HEK293T (cell line): ENCODE measurements around the gene AGO1.

Experiments
- CTCF ChIA-PET: fragments of 350-600 bp; formaldehyde crosslinking; extraction: SDS; loops from one replicate; lab custom pipeline; 2021; ENCODE audit warnings: antibody characterized with exemption, inconsistent platforms; lab: Yijun Ruan, JAX
- POLR2A ChIA-PET: fragments of 350-600 bp; formaldehyde crosslinking; extraction: SDS; loops from one replicate; lab custom pipeline; 2020; ENCODE audit warnings: antibody characterized with exemption, inconsistent platforms; lab: Yijun Ruan, JAX
- DNase-seq: peaks from one replicate; pipeline ENCODE4 v3.0.0; 2012; ENCODE audit warnings: mixed read lengths; ENCODE audit errors: extremely low spot score
- ARNT ChIP-seq: fragments of 450-650 bp; IDR thresholded peaks from 2 replicates; pipeline ENCODE4 v1.6.1; 2017; ENCODE audit warnings: mild to moderate bottlenecking
- BHLHE40 ChIP-seq: fragments of 450-650 bp; IDR thresholded peaks from 2 replicates; pipeline ENCODE4 v1.6.1; 2016; ENCODE audit warnings: mild to moderate bottlenecking, moderate library complexity, borderline replicate concordance
- CTBP1 ChIP-seq: fragments of 450-650 bp; IDR thresholded peaks from 2 replicates; pipeline ENCODE4 v1.6.1; 2016; ENCODE audit warnings: borderline replicate concordance
- ELF4 ChIP-seq: fragments of 450-650 bp; IDR thresholded peaks from 2 replicates; pipeline ENCODE4 v1.6.1; 2017; ENCODE audit warnings: antibody characterized with exemption
- FOXA1 ChIP-seq: fragments of 450-650 bp; IDR thresholded peaks from 2 replicates; pipeline ENCODE4 v1.6.1; 2016; ENCODE audit warnings: mild to moderate bottlenecking
- FOXK2 ChIP-seq: fragments of 450-650 bp; IDR thresholded peaks from 2 replicates; pipeline ENCODE4 v1.6.1; 2016; ENCODE audit warnings: mild to moderate bottlenecking
- FOXM1 ChIP-seq: fragments of 450-650 bp; IDR thresholded peaks from 2 replicates; pipeline ENCODE4 v1.6.1; 2017; ENCODE audit warnings: mild to moderate bottlenecking, borderline replicate concordance
- HDGF ChIP-seq: fragments of 450-650 bp; IDR thresholded peaks from 2 replicates; pipeline ENCODE4 v1.6.1; 2017; ENCODE audit warnings: antibody characterized with exemption, borderline replicate concordance
- L3MBTL2 ChIP-seq: fragments of 450-650 bp; conservative IDR thresholded peaks from 2 replicates; pipeline ENCODE4 v1.6.1; 2016; ENCODE audit warnings: mild to moderate bottlenecking
- LEF1 ChIP-seq: fragments of 450-650 bp; IDR thresholded peaks from 2 replicates; pipeline ENCODE4 v1.6.1; 2017; ENCODE audit warnings: mild to moderate bottlenecking, borderline replicate concordance
- NFRKB ChIP-seq: fragments of 450-650 bp; IDR thresholded peaks from 2 replicates; pipeline ENCODE4 v1.6.1; 2016; ENCODE audit warnings: mild to moderate bottlenecking, moderate library complexity
- SP1 ChIP-seq: fragments of 450-650 bp; IDR thresholded peaks from 2 replicates; pipeline ENCODE4 v1.6.1; 2017
- SUZ12 ChIP-seq: fragments of 450-650 bp; IDR thresholded peaks from 2 replicates; pipeline ENCODE4 v1.6.1; 2016; ENCODE audit warnings: mild to moderate bottlenecking
- TARDBP ChIP-seq: fragments of 450-650 bp; IDR thresholded peaks from 2 replicates; pipeline ENCODE4 v1.6.1; 2016
- ZNF384 ChIP-seq: fragments of 450-650 bp; IDR thresholded peaks from 2 replicates; pipeline ENCODE4 v1.6.1; 2016
- TF ChIP-seq, protein P1 (sequence below): fragments of 450-650 bp; IDR thresholded peaks from 2 replicates; pipeline ENCODE4 v1.6.1; 2016

AGO1 gene

DNA sequence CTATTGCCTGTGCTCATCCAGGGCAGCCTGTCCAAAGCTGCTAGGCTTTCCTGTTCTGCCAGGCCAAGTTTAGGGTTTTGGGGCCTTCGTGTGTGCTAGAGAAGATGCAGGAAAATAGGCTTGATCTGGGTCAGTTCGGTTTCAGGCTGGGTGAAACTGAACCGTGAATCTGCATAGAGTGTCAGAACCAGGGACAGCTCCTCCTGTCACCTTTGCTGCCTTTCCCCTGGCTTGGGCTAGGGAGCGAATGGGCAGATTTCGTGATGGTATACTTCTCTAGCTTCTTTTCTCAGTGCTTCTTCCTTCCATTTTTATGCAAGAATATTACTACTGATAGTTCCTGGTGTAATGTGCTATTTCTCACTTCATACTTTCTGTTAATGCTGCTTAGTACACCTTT lies 6.0 kb upstream of the AGO1 start:
- CTCF ChIA-PET, result no interaction called here
- no peak for TF ChIP-seq ARNT
- no peak for TF ChIP-seq FOXA1
- no peak for TF ChIP-seq SP1
- TF ChIP-seq L3MBTL2, result no peak
- TF ChIP-seq ZNF384, result no peak
- TF ChIP-seq FOXK2, result no peak
- TF ChIP-seq LEF1, result no peak
- TF ChIP-seq CTBP1, result no peak
- TF ChIP-seq ELF4, result no peak
- TF ChIP-seq FOXM1, result no peak
- TF ChIP-seq BHLHE40, result no peak
- no peak for DNase-seq
- POLR2A ChIA-PET, result no interaction called here

DNA sequence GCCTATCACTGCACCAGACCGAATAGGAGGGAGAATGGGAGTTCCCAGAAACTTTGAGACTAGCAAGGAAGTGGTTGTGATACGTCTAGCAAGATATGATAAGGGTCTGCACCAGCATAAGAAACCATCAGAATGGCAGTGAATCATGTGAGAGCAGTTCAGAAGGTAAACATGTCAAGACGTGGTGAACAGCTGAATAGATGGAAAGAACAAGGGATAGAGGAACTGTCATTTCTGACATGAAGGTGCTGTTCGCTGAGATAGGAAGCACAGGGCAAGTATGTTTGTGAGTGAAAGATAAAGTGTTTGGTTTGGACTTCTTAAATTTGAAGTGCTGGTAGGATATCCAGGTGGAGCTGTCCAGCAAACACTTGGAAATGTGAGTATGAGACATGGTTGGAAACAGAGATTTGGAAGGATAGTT lies 1.1 kb upstream of the AGO1 start:
- no peak for TF ChIP-seq ELF4
- TF ChIP-seq SUZ12, result no peak
- TF ChIP-seq, protein P1, sequence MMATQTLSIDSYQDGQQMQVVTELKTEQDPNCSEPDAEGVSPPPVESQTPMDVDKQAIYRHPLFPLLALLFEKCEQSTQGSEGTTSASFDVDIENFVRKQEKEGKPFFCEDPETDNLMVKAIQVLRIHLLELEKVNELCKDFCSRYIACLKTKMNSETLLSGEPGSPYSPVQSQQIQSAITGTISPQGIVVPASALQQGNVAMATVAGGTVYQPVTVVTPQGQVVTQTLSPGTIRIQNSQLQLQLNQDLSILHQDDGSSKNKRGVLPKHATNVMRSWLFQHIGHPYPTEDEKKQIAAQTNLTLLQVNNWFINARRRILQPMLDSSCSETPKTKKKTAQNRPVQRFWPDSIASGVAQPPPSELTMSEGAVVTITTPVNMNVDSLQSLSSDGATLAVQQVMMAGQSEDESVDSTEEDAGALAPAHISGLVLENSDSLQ, result no peak
- no peak for TF ChIP-seq LEF1
- no peak for TF ChIP-seq SP1
- TF ChIP-seq NFRKB, result no peak
- no peak for TF ChIP-seq FOXA1
- TF ChIP-seq L3MBTL2, result no peak
- no peak for TF ChIP-seq FOXK2
- TF ChIP-seq BHLHE40, result no peak
- no peak for TF ChIP-seq CTBP1
- TF ChIP-seq HDGF, result no peak
- no peak for TF ChIP-seq TARDBP
- no peak for TF ChIP-seq ZNF384
- ChIA-PET CTCF (interaction anchor here (1.4 kb wide), 1 partner anchor 9 kb away, joined by 6 read pairs; no protein-coding TSS in a partner anchor), POLR2A (interaction anchor here (1.1 kb wide), 1 partner anchor 49 kb away, joined by 5 read pairs; the partner anchor contains the start of gene AGO3)
- DNase-seq, result no peak

GRCh38 chr1:35882586-35882944 lies 444 bp upstream of the AGO1 start:
- TF ChIP-seq FOXK2, result no peak
- no peak for TF ChIP-seq CTBP1
- TF ChIP-seq ZNF384, result no peak
- no peak for TF ChIP-seq SUZ12
- TF ChIP-seq L3MBTL2, result no peak
- TF ChIP-seq SP1, result no peak
- TF ChIP-seq FOXA1, result no peak
- no peak for TF ChIP-seq HDGF
- no peak for TF ChIP-seq ARNT
- no peak for TF ChIP-seq ELF4
- TF ChIP-seq LEF1, result no peak
- TF ChIP-seq NFRKB, result no peak
- POLR2A ChIA-PET, result interaction anchor here (0.6 to 1.6 kb wide), 6 partner anchors 9 to 203 kb away, joined by 3 to 10 read pairs (median 4); partner anchors contain the start of genes AGO3 and CLSPN
- CTCF ChIA-PET, result interaction anchor here (0.6 to 1.4 kb wide), 2 partner anchors 10 to 190 kb away, joined by 3 to 6 read pairs; no protein-coding TSS in a partner anchor

DNA sequence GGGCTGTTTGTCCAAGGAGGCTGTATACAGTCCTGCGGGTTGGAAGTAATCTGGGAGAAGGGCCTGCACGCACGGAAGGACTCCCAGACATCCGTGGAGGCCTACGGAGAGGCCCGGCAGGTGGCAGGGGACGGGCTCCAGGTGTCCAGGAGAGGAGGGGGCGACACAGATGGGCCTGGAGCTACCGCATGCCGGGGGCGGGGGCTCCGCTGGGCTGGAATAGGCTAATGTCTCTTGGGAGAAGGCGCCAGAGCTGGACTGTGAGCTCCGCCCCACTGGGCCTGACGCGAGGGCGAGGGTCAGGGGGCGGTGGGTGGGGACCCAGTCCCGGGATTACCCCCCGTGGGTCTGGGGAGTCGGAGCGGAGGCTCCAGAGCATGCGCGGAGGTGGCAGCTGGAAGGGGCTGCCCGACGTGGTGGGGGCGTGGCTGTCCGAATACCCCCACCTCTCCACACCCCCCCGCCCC lies 659 bp downstream of the AGO1 start:
- ChIA-PET CTCF (interaction anchor here (0.7 kb wide), 1 partner anchor 22 kb away, joined by 3 read pairs; no protein-coding TSS in a partner anchor), POLR2A (interaction anchor here (0.7 to 1.6 kb wide), 5 partner anchors 9 to 204 kb away, joined by 3 to 10 read pairs (median 3); partner anchors contain the start of genes AGO3 and CLSPN)
- DNase-seq, result peak; percentile 66

More at GRCh38 chr1:35882586-35882944, 444 bp upstream of the AGO1 start:
- no peak for DNase-seq

GRCh38 chr1:35884934-35885333 lies 1.9 kb downstream of the AGO1 start:
- ChIA-PET POLR2A (interaction anchor here (0.7 kb wide), 1 partner anchor 46 kb away, joined by 3 read pairs; the partner anchor contains the start of gene AGO3), CTCF (no interaction called here)
- DNase-seq, result no peak
- TF ChIP-seq FOXK2, result no peak
- TF ChIP-seq L3MBTL2, result no peak
- no peak for TF ChIP-seq ARNT
- TF ChIP-seq, protein P1, result no peak
- TF ChIP-seq FOXA1, result no peak
- no peak for TF ChIP-seq SUZ12
- no peak for TF ChIP-seq ELF4
- no peak for TF ChIP-seq TARDBP
- TF ChIP-seq CTBP1, result no peak
- no peak for TF ChIP-seq LEF1

More for the DNA sequence above, 659 bp downstream of the AGO1 start:
- TF ChIP-seq TARDBP (no peak), FOXK2 (no peak), ZNF384 (no peak), ELF4 (no peak), LEF1 (no peak), SUZ12 (no peak), FOXM1 (no peak), NFRKB (no peak), L3MBTL2 (no peak; the same call in 1 of the 2 replicates), BHLHE40 (no peak), CTBP1 (no peak), FOXA1 (no peak)

DNA sequence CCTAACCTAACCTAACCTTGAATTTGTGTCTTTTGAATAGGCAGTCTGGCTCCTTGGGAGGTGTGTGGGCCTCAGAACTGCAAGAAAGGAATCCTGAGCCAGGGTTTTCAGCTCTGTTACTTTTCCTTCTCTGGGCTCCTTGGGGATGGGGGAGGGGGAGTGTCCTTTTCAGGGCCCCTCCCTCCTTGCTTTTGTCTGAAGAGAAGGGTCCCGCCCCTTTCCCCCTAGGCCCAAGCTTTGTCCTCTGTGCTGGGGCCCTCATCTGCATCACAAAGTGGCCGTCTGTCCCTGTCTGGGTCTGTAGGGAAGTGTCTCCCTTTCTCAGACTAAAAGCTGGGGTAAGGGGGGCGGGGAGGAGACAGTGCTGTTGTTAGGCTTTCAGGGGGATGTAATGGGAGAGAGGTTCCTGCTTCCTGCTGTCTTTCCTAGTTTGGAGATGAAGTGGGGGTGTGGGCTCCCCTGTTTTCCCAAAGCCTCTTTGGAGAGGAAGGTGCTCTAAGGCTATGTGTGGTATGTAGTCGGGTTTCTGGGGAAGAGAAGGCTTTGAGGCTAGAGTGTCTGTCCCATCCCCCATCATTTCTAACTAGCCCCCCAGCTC lies 3.1 kb downstream of the AGO1 start:
- no peak for DNase-seq
- CTCF ChIA-PET, result no interaction called here
- POLR2A ChIA-PET, result interaction anchor here (1.0 kb wide), 1 partner anchor 110 kb away, joined by 3 read pairs; no protein-coding TSS in a partner anchor

More for the DNA sequence above, 3.1 kb downstream of the AGO1 start:
- TF ChIP-seq BHLHE40 (no peak), HDGF (no peak), FOXM1 (no peak), TARDBP (no peak), FOXK2 (no peak), NFRKB (no peak), LEF1 (no peak), CTBP1 (no peak), L3MBTL2 (no peak), SP1 (no peak), ARNT (no peak), ZNF384 (no peak), SUZ12 (no peak), ELF4 (no peak), FOXA1 (no peak)
- TF ChIP-seq, protein P1, result no peak
